Left lung (tissue), 10 donors: Measurements from ENCODE around the gene IL3RA. TPM values are rescaled to one million over a fixed set of nuclear protein-coding genes. Genes with fewer than 3 reads are reported as not detected.
A peak's percentile ranks its signal among the peaks of the same experiment; 100 is the strongest.
"Not testable (repeated sequence)": the region's sequence is repeated elsewhere in the genome, so short reads cannot be mapped to it uniquely, and the experiment has no call there.

Experiments used
- ATAC-seq: fragments of 200-7000 bp; cut with Tn5 transposase; one replicate; pipeline ENCODE4 v1.9.1; 2020; ENCODE audit warnings: moderate library complexity
- DNase-seq, 4 donors: peaks; one replicate each; pipeline ENCODE4 v3.0.0-alpha.2; 2013 to 2020
- H3K27ac ChIP-seq, 2 donors: fragments of 200-600 bp; sonication (generic) in 1 of 2; one replicate each; pipeline versions ENCODE4 v1.5.0 to v1.8.0; 2020 to 2021
- H3K27me3 ChIP-seq, 2 donors: fragments of 200-600 bp; sonication (generic) in 1 of 2; one replicate each; pipeline versions ENCODE4 v1.5.0 to v1.8.0; 2020 to 2021
- H3K36me3 ChIP-seq, 2 donors: fragments of 200-600 bp; sonication (generic) in 1 of 2; one replicate each; pipeline versions ENCODE4 v1.5.0 to v1.8.0; 2020 to 2021
- H3K4me1 ChIP-seq, 2 donors: fragments of 200-600 bp; one replicate each; pipeline ENCODE4 v1.8.0; 2021
- H3K4me3 ChIP-seq, 2 donors: fragments of 200-600 bp; sonication (generic) in 1 of 2; one replicate each; pipeline versions ENCODE4 v1.5.0 to v1.8.0; 2020 to 2021; ENCODE audit warnings: mild to moderate bottlenecking in 1 of 2
- H3K9me3 ChIP-seq, 2 donors: fragments of 200-600 bp; sonication (generic) in 1 of 2; one replicate each; pipeline versions ENCODE4 v1.5.0 to v1.8.0; 2020 to 2021
- intact Hi-C, 2 donors: fragments of 100-400 bp; cut with DNase I; formaldehyde crosslinking; loops; one replicate each; pipeline versions ENCODE4 v1.11.2 to v1.14.2; 2022
- polyA plus RNA-seq, 6 donors: library from polyadenylated mRNA; unstranded; fragments of 120-200 nt; gene quantifications; one replicate each; pipeline ENCODE4 v1.2.1, GENCODE V29; 2013; ENCODE audit not compliant: insufficient read length in 6 of 6
- total RNA-seq, 2 donors: library from RNA; stranded (reverse); fragmentation: NEBNext Ultra II Directional; extraction: Animal tissue kit (Norgen Biotek cat#: 25700); gene quantifications; one replicate each; pipeline ENCODE4 v1.2.1, GENCODE V29; 2021
- TF ChIP-seq, protein P1 (sequence below), 2 donors: fragments of 200-600 bp; sonication (generic) in 1 of 2; IDR thresholded peaks; one replicate each; pipeline versions ENCODE4 v1.5.0 to v1.8.0; 2021; ENCODE audit warnings: antibody characterized with exemption in 2 of 2
- donor health status: DM: no; HTN: yes; CAD: no.
- donor health status: DM: no; HTN: no; CAD: no.

Gene IL3RA
- total and polyA plus RNA-seq, 8 donors = 13.9 to 26.6 (median 24.5) TPM

GRCh38 chrX:1294301-1295067 is 42.1 kb upstream of the IL3RA start:
- intact Hi-C loops = no loop called here
- H3K4me1 ChIP-seq = no peaks in the 10 kb centered on the region
- ATAC-seq = no peak
- H3K9me3 ChIP-seq = no peaks in the 10 kb centered on the region
- no peak overlapping the region for H3K4me3 ChIP-seq
- TF ChIP-seq, protein P1, sequence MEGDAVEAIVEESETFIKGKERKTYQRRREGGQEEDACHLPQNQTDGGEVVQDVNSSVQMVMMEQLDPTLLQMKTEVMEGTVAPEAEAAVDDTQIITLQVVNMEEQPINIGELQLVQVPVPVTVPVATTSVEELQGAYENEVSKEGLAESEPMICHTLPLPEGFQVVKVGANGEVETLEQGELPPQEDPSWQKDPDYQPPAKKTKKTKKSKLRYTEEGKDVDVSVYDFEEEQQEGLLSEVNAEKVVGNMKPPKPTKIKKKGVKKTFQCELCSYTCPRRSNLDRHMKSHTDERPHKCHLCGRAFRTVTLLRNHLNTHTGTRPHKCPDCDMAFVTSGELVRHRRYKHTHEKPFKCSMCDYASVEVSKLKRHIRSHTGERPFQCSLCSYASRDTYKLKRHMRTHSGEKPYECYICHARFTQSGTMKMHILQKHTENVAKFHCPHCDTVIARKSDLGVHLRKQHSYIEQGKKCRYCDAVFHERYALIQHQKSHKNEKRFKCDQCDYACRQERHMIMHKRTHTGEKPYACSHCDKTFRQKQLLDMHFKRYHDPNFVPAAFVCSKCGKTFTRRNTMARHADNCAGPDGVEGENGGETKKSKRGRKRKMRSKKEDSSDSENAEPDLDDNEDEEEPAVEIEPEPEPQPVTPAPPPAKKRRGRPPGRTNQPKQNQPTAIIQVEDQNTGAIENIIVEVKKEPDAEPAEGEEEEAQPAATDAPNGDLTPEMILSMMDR (IDR thresholded peaks at IDR 0.05) = no peak
- H3K27ac ChIP-seq = no peak overlapping the region
- peaks cover 0 to 47% of the 10 kb centered on the region in 2 donors for H3K36me3 ChIP-seq
- H3K27me3 ChIP-seq = peaks cover 0 to 11% of the 10 kb centered on the region in 2 donors
- DNase-seq = peak in 1 of 4 donors; percentile 58

GRCh38 chrX:1295550-1295949 is 41.0 kb upstream of the IL3RA start:
- DNase-seq = no peak
- TF ChIP-seq, protein P1 (IDR thresholded peaks at IDR 0.05) = no peak
- intact Hi-C loops = no loop called here
- H3K4me1 ChIP-seq = no peaks in the 10 kb centered on the region
- peaks cover 0 to 11% of the 10 kb centered on the region in 2 donors for H3K27me3 ChIP-seq
- H3K36me3 ChIP-seq = peaks cover 0 to 54% of the 10 kb centered on the region in 2 donors
- H3K4me3 ChIP-seq = no peak overlapping the region
- ATAC-seq = no peak
- no peak overlapping the region for H3K27ac ChIP-seq
- H3K9me3 ChIP-seq = no peaks in the 10 kb centered on the region

DNA sequence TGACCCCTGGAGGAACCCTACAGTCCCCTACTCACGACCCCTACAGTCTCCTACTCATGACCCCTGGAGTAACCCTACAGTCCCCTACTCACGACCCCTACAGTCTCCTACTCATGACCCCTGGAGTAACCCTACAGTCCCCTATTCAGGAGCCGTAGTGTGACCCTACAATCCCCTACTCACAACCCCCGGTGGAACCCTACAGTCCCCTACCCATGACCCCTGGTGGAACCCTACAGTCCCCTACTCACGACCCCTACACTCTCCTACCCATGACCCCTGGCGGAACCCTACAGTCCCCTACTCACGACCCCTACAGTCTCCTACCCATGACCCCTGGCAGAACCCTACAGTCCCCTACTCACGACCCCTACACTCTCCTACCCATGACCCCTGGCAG is 39.0 kb upstream of the IL3RA start:
- intact Hi-C loops, H3K4me3 ChIP-seq, ATAC-seq, DNase-seq, H3K27ac ChIP-seq, H3K9me3 ChIP-seq, H3K4me1 ChIP-seq: not testable (repeated sequence)
- Histone ChIP-seq H3K36me3 (peaks cover 0 to 51% of the 10 kb centered on the region in 2 donors), H3K27me3 (peaks cover 0 to 11% of the 10 kb centered on the region in 2 donors)

DNA sequence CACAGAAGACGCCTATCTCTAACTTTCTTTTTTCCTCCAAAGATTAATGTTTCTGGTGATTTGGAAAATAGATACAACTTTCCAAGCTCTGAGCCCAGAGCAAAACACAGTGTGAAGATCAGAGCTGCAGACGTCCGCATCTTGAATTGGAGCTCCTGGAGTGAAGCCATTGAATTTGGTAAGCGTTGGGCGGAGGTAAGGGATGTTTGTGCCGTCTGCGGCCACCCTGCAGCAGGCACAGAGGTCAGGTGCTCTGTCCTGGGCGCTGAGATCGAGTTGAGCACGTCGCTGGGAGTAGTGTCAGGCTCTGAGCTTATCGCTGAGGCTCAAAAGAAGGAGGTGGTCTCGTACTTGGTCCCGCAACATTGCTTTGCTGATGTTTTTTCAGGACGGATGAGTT is 36.1 kb upstream of the IL3RA start:
- Histone ChIP-seq H3K27me3 (no peaks in the 10 kb centered on the region), H3K4me1 (no peaks in the 10 kb centered on the region), H3K36me3 (peaks cover 0 to 65% of the 10 kb centered on the region in 2 donors), H3K9me3 (no peaks in the 10 kb centered on the region), H3K27ac (no peak overlapping the region), H3K4me3 (no peak overlapping the region)
- TF ChIP-seq, protein P1 (IDR thresholded peaks at IDR 0.05) = no peak
- DNase-seq = no peak
- intact Hi-C loops = no loop called here
- ATAC-seq = no peak

- peaks cover 0 to 4% of the 10 kb centered on the region in 2 donors for H3K9me3 ChIP-seq
- H3K27ac ChIP-seq = no peak overlapping the region
- ATAC-seq (no peak), DNase-seq (peak in 1 of 4 donors; percentile 47)
- H3K27me3 ChIP-seq = no peaks in the 10 kb centered on the region
- H3K36me3 ChIP-seq = peaks cover 0 to 82% of the 10 kb centered on the region in 2 donors
- H3K4me3 ChIP-seq = no peak overlapping the region
- H3K4me1 ChIP-seq = no peaks in the 10 kb centered on the region
- intact Hi-C loops = no loop called here
- TF ChIP-seq, protein P1 (IDR thresholded peaks at IDR 0.05) = no peak
Measured at GRCh38 chrX:1305411-1305810, 31.2 kb upstream of the IL3RA start.
